GM10266 (cell line): ENCODE measurements around the gene DSTN.

Source experiments
- DNase-seq: peaks from one replicate; pipeline ENCODE4 v3.0.0; 2012; ENCODE audit errors: extremely low spot score
- TF ChIP-seq, protein P1 (sequence below): IDR thresholded peaks from 2 replicates; pipeline ENCODE4 v1.5.1; 2012; ENCODE audit warnings: mild to moderate bottlenecking, low read depth; ENCODE audit not compliant: control insufficient read depth, insufficient read depth; ENCODE audit errors: missing control alignments

Gene DSTN

DNA sequence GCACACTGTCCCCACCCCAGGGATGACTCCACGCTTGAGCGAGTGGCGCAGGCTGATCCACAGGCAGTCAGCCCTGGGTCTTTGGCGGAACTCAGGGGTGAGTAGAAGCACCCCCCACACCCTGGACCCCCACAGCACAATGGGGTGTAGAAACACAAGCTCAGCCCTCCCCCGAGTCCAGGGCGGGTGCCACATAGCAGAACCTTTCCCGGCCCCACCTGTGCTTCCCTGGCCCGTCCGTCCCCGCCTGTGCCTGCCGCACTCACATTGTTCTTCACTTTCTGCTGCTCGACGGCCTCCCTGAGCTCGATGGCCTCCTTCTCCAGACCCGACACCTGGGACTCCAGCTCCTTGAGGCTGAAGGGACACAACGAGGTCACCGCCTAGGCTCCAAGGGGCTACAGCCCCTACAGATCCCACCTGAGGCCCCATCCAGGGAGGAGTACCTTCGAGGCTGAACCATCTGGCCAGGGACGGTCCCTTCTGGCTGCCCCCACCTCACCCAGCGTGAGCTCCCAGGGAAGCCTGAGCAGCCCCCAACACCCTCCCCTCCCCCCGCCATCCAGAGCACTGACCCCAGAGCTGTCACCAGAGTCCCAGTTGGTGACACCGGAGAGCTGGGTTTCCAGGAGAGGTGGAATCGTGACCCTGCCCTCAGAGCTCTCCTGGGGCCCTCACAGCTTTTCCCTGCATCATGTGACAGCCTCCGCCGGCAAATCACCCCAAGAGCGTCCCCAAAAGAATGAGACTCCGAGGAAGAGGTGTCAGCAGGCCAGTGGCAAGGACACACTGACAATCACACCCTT is 55.6 kb downstream of the DSTN start:
- DNase-seq = no peak
- TF ChIP-seq, protein P1, sequence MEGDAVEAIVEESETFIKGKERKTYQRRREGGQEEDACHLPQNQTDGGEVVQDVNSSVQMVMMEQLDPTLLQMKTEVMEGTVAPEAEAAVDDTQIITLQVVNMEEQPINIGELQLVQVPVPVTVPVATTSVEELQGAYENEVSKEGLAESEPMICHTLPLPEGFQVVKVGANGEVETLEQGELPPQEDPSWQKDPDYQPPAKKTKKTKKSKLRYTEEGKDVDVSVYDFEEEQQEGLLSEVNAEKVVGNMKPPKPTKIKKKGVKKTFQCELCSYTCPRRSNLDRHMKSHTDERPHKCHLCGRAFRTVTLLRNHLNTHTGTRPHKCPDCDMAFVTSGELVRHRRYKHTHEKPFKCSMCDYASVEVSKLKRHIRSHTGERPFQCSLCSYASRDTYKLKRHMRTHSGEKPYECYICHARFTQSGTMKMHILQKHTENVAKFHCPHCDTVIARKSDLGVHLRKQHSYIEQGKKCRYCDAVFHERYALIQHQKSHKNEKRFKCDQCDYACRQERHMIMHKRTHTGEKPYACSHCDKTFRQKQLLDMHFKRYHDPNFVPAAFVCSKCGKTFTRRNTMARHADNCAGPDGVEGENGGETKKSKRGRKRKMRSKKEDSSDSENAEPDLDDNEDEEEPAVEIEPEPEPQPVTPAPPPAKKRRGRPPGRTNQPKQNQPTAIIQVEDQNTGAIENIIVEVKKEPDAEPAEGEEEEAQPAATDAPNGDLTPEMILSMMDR = no peak

DNA sequence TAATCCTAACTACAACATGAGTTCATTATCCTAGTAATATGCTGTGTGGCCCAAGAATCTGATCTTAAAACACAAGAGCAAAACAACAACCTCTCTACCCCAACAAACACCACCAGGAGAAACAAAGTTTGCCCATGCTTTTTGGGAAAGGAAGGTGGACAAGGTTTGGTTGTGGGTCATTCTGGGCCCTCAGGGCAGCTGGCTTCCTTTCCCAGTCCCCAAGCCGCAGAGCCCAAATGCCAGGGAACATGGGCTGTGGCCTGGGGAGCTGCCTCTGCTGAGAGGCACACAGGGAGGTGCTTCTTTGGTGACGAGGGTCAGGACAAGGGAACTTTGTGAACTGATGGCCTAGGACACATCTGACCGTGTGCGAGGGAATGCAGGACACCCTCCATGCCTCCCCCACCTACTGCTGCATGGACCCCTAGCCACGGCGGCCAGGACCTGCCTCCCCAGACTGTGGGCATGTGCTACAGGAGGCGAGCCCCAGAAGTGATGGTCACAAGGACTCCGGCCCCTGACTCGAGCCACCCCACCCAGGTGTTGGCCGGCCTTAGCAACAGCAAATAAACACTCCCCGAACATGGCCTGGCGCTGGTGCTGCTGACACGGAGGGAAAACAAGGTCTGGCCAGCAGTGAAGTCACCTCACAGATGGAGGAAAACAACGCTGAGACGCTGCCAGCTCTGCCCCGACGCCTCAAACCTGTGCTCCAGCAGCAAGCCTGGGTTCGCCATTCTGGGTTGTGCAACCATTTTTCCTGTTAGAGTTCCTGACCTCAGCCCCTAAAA is 56.5 kb downstream of the DSTN start:
- DNase-seq = no peak

DNA sequence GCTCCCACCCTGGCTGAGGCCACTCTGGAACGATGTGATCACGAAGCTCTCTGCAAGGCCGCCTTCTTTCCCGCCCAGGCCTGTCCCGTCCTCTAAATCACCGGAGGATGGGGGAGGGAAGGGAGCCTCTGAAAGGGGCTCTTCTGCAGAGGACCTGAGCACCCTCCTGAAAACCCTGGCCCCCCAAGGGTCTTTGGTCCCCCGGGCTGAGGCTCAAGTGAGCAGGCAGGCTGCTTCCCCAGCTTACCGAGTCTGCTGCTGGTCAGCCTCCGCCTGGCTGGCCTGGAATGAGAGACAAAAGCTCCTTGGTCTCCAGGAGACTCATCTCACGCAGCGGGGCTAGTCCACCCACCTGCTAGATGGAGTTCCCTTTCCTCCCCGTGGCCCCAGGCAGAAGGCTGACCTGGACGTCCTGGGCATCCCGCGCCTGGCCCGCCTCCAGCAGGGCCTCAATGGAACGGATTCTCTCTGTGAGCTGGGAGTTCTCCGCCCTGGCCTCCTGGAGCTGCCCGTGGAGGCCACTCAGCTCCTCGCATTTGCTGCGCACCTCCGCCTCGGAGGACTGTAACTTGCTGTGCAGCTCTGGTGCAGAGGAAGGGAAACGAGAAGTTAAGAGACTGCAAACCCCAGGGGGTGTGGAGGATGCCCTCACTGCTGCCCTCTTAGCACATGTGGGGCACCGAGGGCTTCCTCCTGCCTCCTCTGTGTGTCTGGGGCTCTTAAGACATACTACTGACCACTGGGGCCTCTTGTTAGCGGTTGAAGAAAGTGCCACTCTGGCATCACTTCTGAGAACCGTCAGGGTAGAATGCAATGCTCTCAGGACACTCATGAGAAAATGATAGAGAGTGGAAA is 57.5 kb downstream of the DSTN start:
- DNase-seq = no peak
- TF ChIP-seq, protein P1 = no peak

More for the DNA sequence above, 56.5 kb downstream of the DSTN start:
- TF ChIP-seq, protein P1 = no peak

DNA sequence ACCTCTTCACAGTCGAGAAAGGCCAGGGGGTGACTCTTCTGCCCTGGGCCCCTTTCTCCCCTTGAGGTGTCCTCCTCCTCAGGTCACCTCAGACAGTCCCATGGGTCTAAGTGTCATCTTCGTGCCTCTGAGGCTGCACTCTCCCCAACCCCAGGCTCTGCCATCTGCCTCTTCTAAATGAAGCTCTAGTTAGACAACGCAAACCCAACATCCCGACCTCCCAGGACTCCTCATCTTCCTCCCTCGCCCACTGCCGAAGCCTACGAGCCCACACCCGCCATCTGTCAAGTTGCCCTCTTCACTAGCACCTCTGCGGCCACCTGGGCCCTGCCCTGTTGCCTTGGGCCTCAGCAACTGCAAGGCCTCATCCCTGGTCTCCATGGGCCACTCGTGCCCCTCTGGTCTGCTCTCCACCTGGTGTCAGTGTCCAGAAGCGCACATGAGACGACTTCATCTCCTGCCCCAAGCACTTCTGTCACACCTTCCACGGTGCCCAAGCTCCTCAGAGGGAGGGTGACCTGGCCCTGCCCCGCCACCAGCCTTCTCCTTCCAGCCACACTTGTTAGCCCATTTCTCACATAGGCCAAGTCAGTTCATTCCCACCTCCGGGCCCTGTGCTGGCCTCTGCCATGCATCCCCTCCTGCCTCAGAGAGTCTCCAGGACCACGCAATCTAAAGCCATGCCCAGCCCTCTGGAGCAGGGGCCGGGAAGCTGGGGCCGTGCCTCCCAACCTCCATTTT is 58.4 kb downstream of the DSTN start:
- no peak for DNase-seq

DNA sequence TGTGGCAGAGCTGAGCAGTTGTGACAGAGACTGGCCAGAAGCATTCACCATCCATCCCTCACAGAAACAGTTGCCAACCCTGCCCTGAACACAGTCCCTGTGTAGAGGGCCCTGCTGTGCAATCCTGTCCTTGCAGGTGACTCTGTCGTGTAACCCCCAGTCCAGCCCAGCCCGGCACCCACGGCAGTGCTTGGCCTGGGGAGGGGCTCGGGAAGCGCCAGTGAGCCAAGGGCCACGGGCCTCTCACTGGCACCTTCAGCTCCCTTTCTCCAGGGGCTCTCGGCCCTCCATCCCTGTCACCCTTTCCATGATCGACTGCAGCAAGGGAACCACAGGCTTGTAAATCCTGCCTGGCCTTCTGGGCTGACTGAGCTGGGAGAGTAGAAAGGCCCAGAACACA is 59.1 kb downstream of the DSTN start:
- no peak for DNase-seq
- TF ChIP-seq, protein P1 = no peak

More for the DNA sequence above, 58.4 kb downstream of the DSTN start:
- TF ChIP-seq, protein P1 = no peak

DNA sequence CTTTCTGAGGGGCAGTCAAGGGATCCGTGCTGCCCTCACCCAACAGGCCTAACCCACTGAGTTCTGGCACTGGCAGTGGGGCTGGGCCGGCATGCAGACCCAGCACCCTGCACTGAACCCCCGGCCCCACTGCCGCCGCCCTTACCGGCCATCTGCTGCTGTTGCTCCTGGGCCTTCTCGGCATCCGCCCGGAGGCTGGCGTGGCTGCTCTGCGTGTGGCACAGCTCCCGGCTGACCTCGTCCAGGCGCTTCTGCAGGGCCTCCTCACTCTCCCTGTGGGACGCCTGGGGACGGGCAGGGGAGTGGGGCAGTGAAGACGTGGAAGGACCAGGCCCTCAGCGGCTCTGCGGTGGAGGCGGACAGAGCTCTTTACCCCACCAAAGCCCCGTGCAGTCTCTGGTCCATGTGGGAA is 59.8 kb downstream of the DSTN start:
- TF ChIP-seq, protein P1 = no peak

More for the DNA sequence above, 59.8 kb downstream of the DSTN start:
- DNase-seq = no peak
